Breast epithelium (tissue), 4 donors: ENCODE data around the gene OSBPL6. TPM values are rescaled to one million over a fixed set of nuclear protein-coding genes. Genes with fewer than 3 reads are reported as not detected.

Source experiments
- DNase-seq, 2 donors: peaks; one replicate each; pipeline ENCODE4 v3.0.0-alpha.2; 2019; ENCODE audit warnings: low spot score in 2 of 2
- H3K27ac ChIP-seq, 2 donors: fragments of 200-600 bp; sonication (generic) in 1 of 2; one replicate each; pipeline ENCODE4 v1.5.1; 2016 to 2019; ENCODE audit warnings: mild to moderate bottlenecking in 1 of 2
- H3K27me3 ChIP-seq, 2 donors: fragments of 200-600 bp; sonication (generic) in 1 of 2; one replicate each; pipeline versions ENCODE4 v1.5.1 to v1.6.0; 2017 to 2019; ENCODE audit warnings: control low read depth in 1 of 2, mild to moderate bottlenecking in 1 of 2
- H3K36me3 ChIP-seq: fragments of 200-600 bp; one replicate; pipeline ENCODE4 v1.5.1; 2019
- H3K4me1 ChIP-seq, 2 donors: fragments of 200-600 bp; sonication (generic); one replicate each; pipeline ENCODE4 v1.5.1; 2016 to 2019; ENCODE audit warnings: control low read depth in 1 of 2
- H3K4me3 ChIP-seq, 3 donors: fragments of 200-600 bp; sonication (generic); 1 replicate in 2 of 3; 2 replicates in 1 of 3; pipeline ENCODE4 v1.5.1; 2016 to 2019; ENCODE audit warnings: mild to moderate bottlenecking in 3 of 3, moderate library complexity in 2 of 3
- H3K9me3 ChIP-seq, 2 donors: fragments of 200-600 bp; sonication (generic) in 1 of 2; one replicate each; pipeline ENCODE4 v1.5.1; 2016 to 2019; ENCODE audit warnings: control low read depth in 1 of 2
- CTCF ChIP-seq, 3 donors: fragments of 450-650 bp; IDR thresholded peaks; one replicate each; pipeline ENCODE4 v1.5.1; 2016 to 2017; ENCODE audit warnings: antibody characterized with exemption in 3 of 3, mild to moderate bottlenecking in 3 of 3, moderate library complexity in 3 of 3
- POLR2A ChIP-seq: fragments of 450-650 bp; IDR thresholded peaks from one replicate; pipeline ENCODE4 v1.6.1; 2016; ENCODE audit warnings: antibody characterized with exemption, mild to moderate bottlenecking, moderate library complexity
- POLR2AphosphoS5 ChIP-seq, 3 donors: sonication (generic); formaldehyde crosslinking; IDR thresholded peaks; one replicate each; pipeline ENCODE4 v1.6.1; 2017; ENCODE audit warnings: antibody characterized with exemption in 3 of 3
- intact Hi-C: fragments of 100-400 bp; cut with DNase I; formaldehyde crosslinking; loops from one replicate; pipeline ENCODE4 v1.15.1; 2023; ENCODE audit warnings: low total_unique reads
- total RNA-seq, 3 donors: library from RNA; depleted of rRNA; stranded (reverse); fragments of >200 nt; gene quantifications; one replicate each; pipeline ENCODE4 v1.1.0, GENCODE V29; 2016

The OSBPL6 gene
- total RNA-seq, 3 donors from 2014 or later, result 1.3 to 4.8 (median 1.8) TPM

- no peak overlapping the region for H3K27ac ChIP-seq
- H3K9me3 ChIP-seq, result no peaks in the 10 kb centered on the region
- no peak for DNase-seq
- intact Hi-C loops, result no loop called here
- no peaks in the 10 kb centered on the region for H3K4me1 ChIP-seq
- no peak overlapping the region for H3K4me3 ChIP-seq
- H3K36me3 ChIP-seq, result no peaks in the 10 kb centered on the region
- H3K27me3 ChIP-seq, result no peaks in the 10 kb centered on the region
- no peak for TF ChIP-seq CTCF (IDR thresholded peaks at IDR 0.05)
- TF ChIP-seq POLR2A, result no peak
- no peak for TF ChIP-seq POLR2AphosphoS5 (IDR thresholded peaks at IDR 0.05)
Observed at GRCh38 chr2:178388287-178388686, 194.0 kb downstream of the OSBPL6 start.

GRCh38 chr2:178391701-178392100 lies 197.4 kb downstream of the OSBPL6 start:
- no peak for DNase-seq
- Histone ChIP-seq H3K4me1 (no peaks in the 10 kb centered on the region), H3K27me3 (no peaks in the 10 kb centered on the region), H3K27ac (no peak overlapping the region), H3K9me3 (no peaks in the 10 kb centered on the region), H3K4me3 (no peak overlapping the region), H3K36me3 (no peaks in the 10 kb centered on the region)
- intact Hi-C loops, result no loop called here
- TF ChIP-seq POLR2AphosphoS5 (IDR thresholded peaks at IDR 0.05) (no peak), POLR2A (no peak), CTCF (IDR thresholded peaks at IDR 0.05) (no peak)

DNA sequence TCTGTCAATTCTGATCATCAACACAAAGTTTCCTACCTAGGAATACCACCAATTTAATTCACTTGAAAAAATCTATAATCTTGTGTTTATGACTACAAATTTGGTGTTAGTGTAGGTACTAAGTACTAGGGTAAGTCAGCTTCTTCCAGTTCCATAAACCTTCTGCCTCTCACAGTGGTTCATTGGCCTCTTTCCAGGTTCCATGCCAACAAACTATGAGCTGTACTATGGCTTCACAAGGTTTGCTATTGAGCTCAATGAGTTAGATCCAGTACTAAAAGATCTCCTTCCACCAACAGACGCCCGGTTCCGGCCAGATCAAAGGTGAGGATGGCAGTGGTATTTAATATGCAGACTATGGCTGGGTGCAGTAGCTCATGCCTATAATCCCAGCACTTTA lies 197.9 kb downstream of the OSBPL6 start:
- Histone ChIP-seq H3K27ac (no peak overlapping the region), H3K9me3 (no peaks in the 10 kb centered on the region), H3K4me1 (no peaks in the 10 kb centered on the region), H3K36me3 (no peaks in the 10 kb centered on the region), H3K4me3 (no peak overlapping the region), H3K27me3 (no peaks in the 10 kb centered on the region)
- TF ChIP-seq CTCF (IDR thresholded peaks at IDR 0.05) (no peak), POLR2A (no peak), POLR2AphosphoS5 (IDR thresholded peaks at IDR 0.05) (no peak)
- no peak for DNase-seq
- intact Hi-C loops, result no loop called here

DNA sequence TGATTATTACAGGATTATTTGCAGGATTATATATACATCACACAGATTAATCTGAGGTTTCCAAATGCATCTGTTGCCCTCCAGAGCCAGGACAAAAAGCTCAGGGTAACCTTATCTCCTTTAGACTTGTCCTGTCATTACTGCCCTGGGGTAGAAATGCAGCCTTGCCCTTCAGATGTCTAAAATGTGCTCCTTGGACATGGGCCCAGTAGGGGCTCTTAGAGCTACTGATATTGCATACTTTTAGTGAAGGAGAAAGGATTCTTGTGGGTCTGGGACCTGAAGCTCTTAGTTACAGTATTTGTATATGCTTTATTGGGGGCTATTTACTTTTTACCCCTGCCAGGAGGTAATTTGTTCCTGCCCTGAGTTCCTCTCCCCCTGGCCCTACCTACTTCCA lies 200.5 kb downstream of the OSBPL6 start:
- H3K27me3 ChIP-seq, result no peaks in the 10 kb centered on the region
- DNase-seq, result no peak

GRCh38 chr2:178395295-178395694 lies 201.0 kb downstream of the OSBPL6 start:
- no peak for DNase-seq
- Histone ChIP-seq H3K27me3 (no peaks in the 10 kb centered on the region), H3K4me3 (no peak overlapping the region), H3K9me3 (no peaks in the 10 kb centered on the region), H3K4me1 (no peaks in the 10 kb centered on the region), H3K36me3 (no peaks in the 10 kb centered on the region), H3K27ac (no peak overlapping the region)
- intact Hi-C loops, result no loop called here
- TF ChIP-seq CTCF (IDR thresholded peaks at IDR 0.05) (no peak), POLR2AphosphoS5 (IDR thresholded peaks at IDR 0.05) (no peak), POLR2A (no peak)

More for the DNA sequence above, 200.5 kb downstream of the OSBPL6 start:
- no peak overlapping the region for H3K27ac ChIP-seq
- intact Hi-C loops, result no loop called here
- no peak overlapping the region for H3K4me3 ChIP-seq
- TF ChIP-seq POLR2A (no peak), POLR2AphosphoS5 (IDR thresholded peaks at IDR 0.05) (no peak), CTCF (IDR thresholded peaks at IDR 0.05) (no peak)
- no peaks in the 10 kb centered on the region for H3K36me3 ChIP-seq
- H3K9me3 ChIP-seq, result no peaks in the 10 kb centered on the region
- H3K4me1 ChIP-seq, result no peaks in the 10 kb centered on the region
